Measurements from ENCODE around the gene TYMS.

TYMS gene

DNA sequence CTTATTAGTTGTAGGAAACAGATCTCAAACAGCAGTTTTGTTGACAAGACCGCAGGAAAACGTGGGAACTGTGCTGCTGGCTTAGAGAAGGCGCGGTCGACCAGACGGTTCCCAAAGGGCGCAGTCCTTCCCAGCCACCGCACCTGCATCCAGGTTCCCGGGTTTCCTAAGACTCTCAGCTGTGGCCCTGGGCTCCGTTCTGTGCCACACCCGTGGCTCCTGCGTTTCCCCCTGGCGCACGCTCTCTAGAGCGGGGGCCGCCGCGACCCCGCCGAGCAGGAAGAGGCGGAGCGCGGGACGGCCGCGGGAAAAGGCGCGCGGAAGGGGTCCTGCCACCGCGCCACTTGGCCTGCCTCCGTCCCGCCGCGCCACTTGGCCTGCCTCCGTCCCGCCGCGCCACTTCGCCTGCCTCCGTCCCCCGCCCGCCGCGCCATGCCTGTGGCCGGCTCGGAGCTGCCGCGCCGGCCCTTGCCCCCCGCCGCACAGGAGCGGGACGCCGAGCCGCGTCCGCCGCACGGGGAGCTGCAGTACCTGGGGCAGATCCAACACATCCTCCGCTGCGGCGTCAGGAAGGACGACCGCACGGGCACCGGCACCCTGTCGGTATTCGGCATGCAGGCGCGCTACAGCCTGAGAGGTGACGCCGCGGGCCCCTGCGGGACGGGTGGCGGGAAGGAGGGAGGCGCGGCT, at the start of gene TYMS:
TYMS (plus strand) TSS at position 343 of the 690 bp plus-strand sequence; CDS start at position 433, 90 bp downstream.
- DNase-seq = peak; percentile 28

DNA sequence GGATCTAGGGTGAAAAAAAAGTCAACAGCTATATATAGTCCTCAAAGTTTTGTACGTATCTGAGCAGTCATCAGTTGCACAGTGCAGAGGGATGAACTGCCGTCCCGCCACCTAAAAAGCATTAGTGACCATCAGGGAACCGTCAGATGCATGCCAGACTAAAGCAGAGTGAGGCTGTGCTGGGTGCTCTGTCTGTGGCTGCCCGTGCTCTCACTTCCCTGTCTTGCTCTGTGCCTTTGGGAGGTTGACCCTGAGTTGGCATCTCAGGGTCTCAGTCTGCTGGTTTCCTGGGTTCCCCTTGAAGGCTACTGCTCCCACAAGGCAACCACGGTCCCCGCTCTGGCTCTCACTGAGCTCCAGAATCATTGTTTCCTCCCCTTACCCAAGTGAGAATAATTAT, 49.5 kb upstream of the TYMS start:
- no peak for DNase-seq

DNA sequence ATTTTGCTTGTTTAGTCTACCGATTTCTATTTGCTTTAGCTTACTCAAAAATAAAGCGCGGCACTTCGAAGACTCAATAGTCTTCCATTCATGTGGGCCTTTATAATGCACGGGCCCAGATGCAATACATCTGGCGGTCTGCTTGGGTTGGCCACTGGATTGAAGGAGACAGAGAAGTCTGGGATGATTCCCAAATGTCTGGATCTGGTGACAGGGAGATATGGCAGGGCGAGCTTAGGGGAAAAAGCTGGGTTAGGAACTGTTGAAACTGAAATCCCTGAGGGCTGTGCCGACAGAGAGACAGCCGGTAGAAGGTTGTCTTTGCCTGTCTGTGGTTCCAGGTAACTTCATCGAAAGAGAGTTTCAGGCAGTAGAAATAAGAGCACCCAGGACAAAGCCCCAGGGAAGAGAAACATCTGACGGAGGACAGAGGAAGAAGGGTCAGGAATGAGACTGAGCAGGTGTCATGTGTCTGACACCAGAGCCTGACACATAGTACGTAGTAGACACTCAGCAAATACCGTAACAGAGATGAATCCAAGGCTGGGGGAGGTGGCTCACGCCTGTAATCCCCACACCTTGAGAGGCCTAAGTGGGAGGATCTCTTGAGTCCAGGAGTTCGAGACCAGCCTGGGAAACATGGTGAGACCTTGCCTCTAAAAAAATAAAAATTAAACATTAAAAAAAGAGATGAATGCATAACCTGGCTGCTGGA, 47.1 kb upstream of the TYMS start:
- DNase-seq = no peak

DNA sequence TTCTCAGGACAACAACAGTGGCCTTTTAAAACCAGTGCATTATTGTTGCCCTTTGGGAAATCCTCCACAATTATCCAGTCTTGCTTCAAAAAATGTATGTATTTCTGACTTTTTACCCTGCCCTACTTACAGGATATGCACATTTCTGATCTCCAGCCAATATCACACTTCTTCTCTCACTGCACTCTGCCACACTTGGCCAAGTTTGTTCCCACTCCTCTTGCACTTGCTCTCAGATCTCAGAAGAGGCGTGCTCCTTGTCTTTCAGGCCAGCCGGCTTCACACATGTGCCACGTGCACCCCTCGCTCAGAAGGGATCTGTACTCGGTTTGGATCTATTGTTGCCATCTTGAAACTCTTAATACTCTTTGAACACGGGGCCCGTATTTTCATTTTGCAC, 45.3 kb upstream of the TYMS start:
- no peak for DNase-seq

DNA sequence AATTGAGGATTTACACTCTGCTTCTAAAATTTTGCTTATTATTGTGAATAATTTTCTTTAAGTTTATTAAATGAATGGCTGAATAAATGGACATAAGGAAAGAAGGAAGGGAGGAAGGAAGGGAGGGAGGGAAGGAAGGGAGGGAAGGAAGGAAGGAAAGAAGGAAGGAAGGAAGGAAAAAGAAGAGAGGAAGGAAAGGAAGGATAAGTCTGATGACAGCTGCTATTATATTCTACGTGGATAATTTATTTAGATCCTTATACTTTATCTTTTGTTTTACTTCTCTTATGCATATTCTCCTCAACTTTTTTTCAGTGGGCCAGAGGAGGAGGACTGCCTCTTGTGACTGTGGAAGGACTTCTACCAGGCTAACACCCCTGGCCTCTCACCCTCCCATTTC, 43.3 kb upstream of the TYMS start:
- no peak for DNase-seq

DNA sequence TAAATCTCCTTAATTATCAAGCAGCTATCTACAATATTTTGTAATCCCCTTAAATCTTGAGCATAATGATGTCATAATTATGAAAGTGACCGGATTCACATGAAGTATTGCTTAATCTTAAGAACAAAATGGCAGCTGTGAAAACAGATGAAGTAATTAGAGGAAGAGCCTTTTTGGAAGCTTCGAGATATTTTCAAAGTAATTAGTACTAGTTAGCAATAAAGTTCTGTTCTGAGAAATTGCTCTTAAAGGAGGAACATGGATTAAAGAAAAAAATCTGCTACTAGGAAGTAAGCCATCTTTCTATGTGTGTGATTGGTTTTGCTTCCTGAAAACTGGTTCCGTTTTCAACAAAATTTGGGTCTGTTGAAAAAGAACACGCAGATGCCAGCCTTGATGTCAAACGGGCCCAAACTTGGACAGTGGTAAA, 42.3 kb upstream of the TYMS start:
- DNase-seq = no peak

DNA sequence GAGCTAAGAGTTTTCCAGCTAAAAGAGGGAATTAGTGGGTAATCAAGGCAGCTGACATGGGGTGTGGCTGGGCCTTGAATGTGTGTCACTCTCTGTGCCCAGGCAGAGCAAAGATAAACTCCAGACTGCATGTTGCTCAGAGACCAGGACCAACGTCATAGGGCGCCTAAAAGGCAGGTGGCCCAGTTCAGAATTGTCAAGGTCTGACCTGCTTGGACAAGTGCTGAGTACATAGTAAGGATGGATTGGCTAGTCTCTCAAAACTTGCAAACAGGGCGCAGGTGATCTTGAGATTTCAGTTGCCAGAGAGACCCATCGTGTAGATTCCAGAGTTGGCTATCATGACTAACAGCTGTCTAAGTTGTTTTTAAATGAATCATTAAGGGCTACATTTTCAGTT, 41.7 kb upstream of the TYMS start:
- no peak for DNase-seq

DNA sequence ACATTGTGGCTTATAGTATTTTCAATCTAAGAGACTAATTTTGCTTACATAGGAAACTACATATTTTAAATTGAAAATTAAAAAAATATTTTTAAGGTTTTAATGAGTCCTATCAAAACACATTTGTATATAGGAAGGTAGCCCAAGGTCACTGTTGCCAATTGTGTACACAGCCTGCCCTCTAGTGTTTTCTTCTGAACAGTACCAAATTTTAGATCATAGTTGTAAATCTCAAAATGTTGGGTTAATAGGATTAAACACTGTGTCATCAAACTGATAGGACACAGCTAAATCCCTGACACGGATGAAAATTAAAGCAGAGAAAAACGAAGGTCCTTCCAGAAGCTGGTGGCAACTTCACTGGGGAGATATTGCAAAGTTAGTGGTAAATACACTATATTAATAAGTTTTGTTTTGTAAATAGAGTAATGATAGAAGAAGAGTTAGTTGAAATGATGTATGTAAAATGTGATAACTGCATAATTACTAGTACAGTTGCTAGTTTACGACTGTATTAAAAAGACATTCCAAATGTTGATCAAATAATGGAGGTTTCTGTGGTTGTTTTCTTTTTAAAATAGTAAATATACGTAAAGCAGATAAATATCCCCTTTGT, 41.0 kb upstream of the TYMS start:
- DNase-seq = no peak

DNA sequence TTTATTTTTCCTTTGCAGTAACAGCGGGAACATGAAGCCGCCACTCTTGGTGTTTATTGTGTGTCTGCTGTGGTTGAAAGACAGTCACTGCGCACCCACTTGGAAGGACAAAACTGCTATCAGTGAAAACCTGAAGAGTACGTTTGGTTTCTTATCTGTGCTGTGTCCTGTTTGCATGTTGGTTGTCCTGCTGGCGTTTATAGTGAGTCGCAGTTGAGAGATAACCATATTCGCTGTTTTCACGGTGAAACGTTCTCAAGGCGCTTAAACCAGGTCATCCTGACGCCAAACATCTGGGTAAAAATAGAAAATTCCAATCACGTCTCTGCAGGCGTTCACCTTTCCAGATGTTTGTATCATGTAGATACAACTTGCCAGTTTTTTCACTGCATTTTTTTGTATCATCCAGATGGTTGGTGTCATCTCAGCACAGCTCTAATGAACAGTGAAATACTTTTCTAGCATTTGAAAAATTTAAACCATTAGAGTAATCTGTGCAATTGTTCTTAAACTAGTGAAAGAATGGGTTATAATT, 39.4 kb upstream of the TYMS start:
- DNase-seq = no peak

DNA sequence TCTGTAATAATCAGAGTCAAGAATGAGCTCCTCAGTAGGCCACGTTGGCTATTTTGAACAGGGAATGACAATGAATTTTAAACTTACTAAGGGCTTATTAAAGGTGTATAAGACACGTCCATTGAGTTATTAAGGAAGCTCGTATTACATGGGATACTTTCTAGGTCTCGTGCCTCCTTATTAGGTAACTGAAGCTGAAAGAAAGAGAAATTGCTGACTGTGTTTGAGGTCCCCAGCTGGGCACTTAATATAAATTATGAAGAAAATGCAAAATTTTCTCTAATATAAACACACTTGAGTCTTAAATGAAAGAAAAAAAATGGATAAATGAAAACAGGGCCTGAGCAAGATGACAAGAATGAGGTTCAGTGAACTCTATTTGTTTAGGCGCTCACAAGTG, 38.8 kb upstream of the TYMS start:
- no peak for DNase-seq

DNA sequence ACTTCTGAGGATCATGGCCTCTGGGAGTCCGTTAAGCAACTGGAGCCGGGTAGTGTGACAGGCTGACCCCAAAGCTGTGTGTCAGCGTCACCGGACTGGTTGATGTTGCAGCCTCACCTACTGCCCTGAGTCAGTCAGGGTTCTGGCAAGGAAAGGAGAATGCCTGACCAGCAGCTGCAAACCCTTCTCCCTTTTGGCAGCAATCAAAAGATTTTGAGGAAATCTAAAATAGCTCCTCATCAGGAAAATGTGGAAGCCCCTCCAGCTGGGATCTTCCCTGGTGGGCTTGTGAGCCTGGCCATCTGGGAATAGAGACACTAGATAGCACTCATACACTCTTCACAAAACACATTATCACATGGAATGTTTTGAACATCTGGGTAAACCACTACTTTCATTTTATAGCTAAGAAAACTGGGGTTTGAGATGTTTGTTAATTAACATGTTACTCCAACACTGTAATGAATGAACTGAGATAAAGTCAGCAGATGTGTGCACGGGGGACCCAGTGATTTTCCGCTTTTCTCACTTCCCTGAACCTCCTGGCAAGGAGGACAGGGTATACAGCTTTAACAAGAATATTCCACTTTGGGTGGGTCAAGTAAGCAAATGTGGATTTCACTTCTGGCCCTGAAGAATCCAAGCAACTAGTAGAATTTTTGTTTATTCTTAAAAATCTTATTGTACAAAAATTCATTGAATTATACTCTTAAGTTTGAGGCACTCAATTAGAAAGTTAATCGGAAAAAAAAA, 36.0 kb upstream of the TYMS start:
- no peak for DNase-seq

DNA sequence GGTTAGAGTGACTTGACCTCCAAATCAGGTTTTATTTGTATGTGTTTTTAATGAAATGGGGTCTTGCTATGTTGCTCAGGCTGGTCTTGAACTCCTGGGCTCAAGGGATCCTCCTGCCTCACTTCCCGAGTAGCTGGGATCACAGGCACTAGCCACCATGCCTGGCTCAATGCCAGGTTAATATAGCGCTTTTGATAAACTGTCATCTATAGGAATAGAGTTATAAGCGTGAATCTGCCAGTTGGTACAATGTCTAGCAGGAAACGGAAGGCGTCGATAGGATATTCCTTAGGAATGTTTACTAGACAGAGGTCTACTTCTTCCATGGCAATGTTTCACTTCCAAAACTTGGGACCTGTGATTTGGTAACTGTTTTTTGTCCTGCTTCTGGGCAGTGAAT, 35.2 kb upstream of the TYMS start:
- DNase-seq = no peak

DNA sequence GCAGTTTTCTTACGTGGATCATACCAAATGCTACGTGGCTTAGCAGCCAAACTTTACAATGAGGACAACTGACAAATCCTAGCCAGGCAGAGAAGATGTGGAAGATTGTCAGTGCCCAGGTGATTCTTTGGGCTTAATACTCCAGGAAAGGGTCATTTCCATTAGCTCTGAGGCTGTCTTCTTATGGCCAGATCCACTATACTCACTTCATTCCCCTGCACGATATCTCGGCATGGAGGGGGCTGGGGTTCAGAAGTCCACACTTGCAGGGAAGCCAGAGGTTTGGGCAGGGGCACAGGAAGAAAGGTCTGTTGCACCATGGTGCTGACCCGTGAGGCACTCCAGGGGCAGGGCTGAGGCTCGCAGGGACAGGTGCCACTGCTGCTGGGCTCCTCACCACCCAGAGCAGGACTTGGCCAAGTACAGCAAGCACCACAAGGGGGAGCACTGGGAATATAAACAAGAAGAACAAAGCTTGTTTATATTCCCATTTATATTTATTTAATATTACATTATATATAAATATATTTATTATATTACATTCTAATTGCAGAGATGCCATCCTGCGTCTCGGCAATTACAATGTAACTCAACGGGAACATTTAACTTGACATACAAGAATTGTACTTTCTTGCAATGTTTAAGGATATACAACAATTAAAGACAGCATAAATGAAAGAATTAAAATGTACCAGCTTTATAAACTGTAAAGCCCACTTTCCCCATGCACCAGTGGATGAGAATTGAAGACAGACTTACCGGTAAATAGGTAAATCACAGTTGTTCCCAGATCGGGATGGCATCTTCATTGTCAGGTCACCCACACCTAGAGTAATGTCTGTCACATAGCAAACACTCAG, 33.5 kb upstream of the TYMS start:
- no peak for DNase-seq

DNA sequence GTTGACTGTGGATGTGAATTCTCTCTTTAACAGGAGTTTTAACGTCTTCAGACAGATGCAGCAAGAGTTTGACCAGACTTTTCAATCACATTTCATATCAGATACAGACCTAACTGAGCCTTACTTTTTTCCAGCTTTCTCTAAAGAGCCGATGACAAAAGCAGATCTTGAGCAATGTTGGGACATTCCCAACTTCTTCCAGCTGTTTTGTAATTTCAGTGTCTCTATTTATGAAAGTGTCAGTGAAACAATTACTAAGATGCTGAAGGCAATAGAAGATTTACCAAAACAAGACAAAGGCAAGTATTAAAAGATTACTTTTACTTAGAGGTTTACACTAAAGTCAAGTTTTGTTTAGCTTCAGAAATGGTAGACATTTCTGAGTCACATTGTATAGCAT, 30.2 kb upstream of the TYMS start:
- DNase-seq = no peak

DNA sequence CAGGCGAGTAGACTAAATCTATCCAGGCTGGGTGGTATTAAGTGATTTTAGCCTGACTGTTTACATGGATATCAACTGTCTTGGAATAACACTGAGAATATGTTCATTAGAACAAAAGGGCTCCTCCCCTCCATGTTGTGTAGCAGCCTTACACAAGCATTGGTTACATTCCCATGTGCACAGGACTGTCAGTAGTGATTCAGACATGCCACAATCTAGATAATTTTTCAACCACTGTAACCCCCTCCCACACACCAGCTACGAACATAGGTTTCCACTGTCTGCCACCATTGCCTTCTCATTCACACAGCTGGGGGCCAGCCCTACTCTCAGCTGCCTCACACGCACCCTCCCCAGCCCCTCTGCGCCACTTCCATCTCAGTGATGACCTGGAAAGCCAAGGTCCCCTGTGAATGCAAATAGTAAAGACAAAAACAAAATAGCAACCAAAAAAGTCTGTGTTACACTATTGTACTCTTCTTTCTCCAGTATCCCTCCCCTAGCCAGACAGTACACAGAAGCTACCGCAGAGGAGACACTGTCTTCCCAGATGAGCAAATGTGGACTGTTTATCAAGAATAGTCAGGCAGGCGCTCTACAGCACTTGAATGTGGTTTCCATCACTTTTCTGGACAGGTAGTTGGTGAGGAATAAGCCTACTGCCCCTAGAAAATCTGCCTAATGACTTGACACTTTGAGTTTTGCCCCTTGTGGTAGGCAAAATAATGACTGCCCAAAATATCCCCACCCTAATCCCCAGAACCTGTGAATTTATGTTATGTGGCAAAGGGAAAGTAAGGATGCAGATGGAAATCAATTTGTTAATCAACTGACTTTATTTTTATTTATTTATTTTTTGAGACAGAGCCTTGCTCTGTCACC, 27.9 kb upstream of the TYMS start:
- DNase-seq = no peak

DNA sequence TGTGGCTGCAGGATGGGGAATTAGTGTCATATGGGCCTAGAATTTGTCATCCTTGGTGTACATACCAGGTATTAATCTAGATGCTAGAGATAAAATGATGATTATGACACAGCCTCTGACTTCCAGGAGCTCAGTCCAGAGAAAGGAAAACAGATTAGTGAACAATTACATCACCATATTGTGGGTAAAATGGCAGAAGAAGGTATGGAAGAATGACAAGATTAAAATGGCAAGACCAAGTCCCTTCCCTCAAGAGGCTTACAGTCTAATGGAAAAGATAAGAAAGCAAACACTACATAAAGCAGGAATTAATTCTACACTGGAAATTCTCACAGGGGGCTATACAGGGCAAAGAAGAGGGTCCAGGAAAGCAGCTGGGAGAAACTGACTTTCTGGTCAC, 25.9 kb upstream of the TYMS start:
- no peak for DNase-seq

DNA sequence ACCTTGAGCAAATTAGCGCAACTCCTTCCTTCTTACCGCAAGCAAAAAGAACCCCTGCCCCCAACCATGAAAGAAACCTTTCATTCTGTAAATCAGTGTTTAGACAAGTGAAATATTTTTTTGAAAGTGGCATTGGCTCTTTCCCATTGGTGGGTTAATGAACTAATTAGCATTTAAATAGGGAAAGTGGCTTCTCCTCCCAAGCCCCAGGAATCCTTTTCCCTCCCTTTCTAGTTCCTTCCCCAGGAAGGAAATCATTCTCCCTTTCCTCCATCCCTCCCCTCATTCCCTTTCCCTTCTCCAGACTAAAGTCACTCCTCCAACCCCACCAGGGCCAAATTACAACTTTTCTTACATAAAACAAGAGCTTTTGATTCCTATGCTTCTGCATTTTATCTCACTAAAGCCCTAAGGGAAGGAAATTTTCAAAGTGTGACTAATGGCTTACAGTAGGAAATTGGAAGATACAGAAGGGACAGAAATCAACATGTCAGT, 22.9 kb upstream of the TYMS start:
- no peak for DNase-seq

DNA sequence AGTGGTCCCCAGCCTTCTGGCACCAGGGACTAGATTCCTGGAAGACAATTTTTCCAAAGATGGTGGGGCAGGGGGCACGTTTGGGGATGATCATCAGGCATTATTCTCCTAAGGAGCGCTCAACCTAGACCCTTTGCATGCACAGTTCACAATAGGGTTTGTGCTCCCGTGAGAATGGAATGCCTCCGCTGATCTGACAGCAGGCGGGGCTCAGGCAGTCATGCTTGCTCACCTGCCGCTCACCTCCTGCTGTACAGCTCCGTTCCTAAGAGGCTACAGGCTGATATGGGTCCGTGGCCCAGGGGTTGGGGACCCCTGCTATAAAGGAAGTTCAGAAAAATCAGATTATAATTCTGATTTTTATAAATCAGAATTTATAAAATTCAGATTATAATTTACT, 22.3 kb upstream of the TYMS start:
- DNase-seq = no peak

DNA sequence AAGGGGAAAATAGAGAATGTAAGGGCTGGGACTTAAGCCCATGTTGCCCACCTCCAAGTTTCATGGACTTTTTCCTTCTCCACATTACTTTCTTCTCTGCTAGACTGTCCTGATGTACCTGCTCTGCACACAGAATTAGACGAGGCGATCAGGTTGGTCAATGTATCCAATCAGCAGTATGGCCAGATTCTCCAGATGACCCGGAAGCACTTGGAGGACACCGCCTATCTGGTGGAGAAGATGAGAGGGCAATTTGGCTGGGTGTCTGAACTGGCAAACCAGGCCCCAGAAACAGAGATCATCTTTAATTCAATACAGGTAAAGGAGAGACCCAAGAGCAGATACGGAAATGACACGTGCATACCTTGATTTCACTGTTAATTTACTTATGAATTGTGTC, 16.2 kb upstream of the TYMS start:
- DNase-seq = no peak

DNA sequence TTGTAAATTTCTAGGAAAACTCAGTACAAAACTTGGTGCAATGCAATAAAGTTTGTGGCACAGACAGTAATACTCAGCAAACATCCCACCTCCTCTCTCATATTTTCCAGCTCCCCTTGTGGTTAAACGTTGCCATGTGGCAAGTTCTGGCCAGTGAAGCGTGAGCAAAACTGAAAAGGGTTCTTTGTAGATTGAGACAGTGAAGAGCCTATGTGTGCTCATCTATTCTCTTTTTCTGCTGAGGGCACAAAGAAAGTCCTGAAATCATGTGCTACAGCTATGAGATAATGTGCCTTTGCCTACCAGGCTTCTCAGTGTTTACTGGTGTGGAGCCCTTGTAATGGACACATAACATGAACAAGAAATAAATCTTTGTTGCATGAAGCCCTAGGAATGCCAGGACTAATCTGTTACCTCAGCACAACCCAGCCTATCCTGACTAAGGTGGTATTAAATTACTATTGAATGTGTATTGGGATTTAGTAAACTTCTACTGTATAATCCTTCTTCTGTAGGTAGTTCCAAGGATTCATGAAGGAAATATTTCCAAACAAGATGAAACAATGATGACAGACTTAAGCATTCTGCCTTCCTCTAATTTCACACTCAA, 13.0 kb upstream of the TYMS start:
- no peak for DNase-seq

DNA sequence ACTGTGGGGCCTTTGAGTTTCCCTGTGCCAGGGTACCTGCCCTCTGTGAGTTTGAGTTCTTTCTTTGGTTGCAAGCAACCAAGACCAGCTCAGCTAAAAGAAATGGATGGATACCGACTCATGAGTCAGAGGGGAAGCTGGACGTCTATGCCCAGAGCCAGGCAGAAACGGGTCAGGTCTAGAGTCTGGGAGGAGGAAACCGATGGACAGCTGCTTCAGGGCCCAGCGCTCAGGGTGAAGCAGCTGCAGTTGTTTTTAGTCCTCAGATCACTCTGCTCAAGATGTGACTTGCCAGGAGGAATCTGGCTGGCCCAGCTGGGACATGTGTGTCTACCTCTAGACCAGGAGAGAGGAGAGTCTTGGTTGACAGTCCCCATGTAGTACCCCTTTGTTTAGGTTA, 10.1 kb upstream of the TYMS start:
- no peak for DNase-seq

All from NCI-H2081 treated with DMSO at 0.1 percent for 48 hours (cell line).